Trophoblast cell (in vitro differentiated cells and primary cell): ENCODE data around the gene NFS1.
A peak's percentile ranks its signal among the peaks of the same experiment; 100 is the strongest.

Source experiments
- DNase-seq, 2 donors: peaks; one replicate each; pipeline ENCODE4 v3.0.0-alpha.2; 2016
- H2AFZ ChIP-seq: 2 replicates; pipeline ENCODE4 v1.6.1; 2013; ENCODE audit warnings: low read length, moderate library complexity, mild to moderate bottlenecking; ENCODE audit not compliant: insufficient read depth, poor library complexity
- H2AK5ac ChIP-seq: 2 replicates; pipeline ENCODE4 v1.6.1; 2013; ENCODE audit warnings: mild to moderate bottlenecking, low read length
- H2BK120ac ChIP-seq: 2 replicates; pipeline ENCODE4 v1.6.1; 2013; ENCODE audit warnings: low read length, mild to moderate bottlenecking, moderate library complexity; ENCODE audit not compliant: insufficient read depth, poor library complexity
- H2BK12ac ChIP-seq: 2 replicates; pipeline ENCODE4 v1.6.1; 2013; ENCODE audit warnings: mild to moderate bottlenecking, low read length, moderate library complexity
- H2BK5ac ChIP-seq: 2 replicates; pipeline ENCODE4 v1.6.1; 2013; ENCODE audit warnings: low read length, low read depth, moderate library complexity, mild to moderate bottlenecking; ENCODE audit not compliant: poor library complexity
- H3K14ac ChIP-seq: 2 replicates; pipeline ENCODE4 v1.6.1; 2013; ENCODE audit warnings: mild to moderate bottlenecking, low read length
- H3K18ac ChIP-seq: 2 replicates; pipeline ENCODE4 v1.6.1; 2013; ENCODE audit warnings: mild to moderate bottlenecking, low read length
- H3K23ac ChIP-seq: 2 replicates; pipeline ENCODE4 v1.6.1; 2013; ENCODE audit warnings: low read length
- H3K27ac ChIP-seq: 2 replicates; pipeline ENCODE4 v1.5.1; 2013; ENCODE audit warnings: low read depth, mild to moderate bottlenecking, inconsistent platforms, low read length, moderate library complexity
- H3K27me3 ChIP-seq: 2 replicates; pipeline ENCODE4 v1.6.1; 2013; ENCODE audit warnings: inconsistent platforms, mild to moderate bottlenecking, low read length, moderate library complexity; ENCODE audit not compliant: insufficient read depth
- H3K36me3 ChIP-seq, 2 experiments: 1 replicate in 1 of 2; 2 replicates in 1 of 2; pipeline ENCODE4 v1.6.1; 2013; ENCODE audit warnings: low read length in 2 of 2, mild to moderate bottlenecking in 2 of 2, moderate library complexity in 1 of 2; ENCODE audit not compliant: insufficient read depth in 2 of 2, control insufficient read depth in 1 of 2
- H3K4ac ChIP-seq: 2 replicates; pipeline ENCODE4 v1.6.1; 2013; ENCODE audit warnings: low read depth, mild to moderate bottlenecking, low read length, moderate library complexity
- H3K4me1 ChIP-seq, 2 experiments: 1 replicate in 1 of 2; 2 replicates in 1 of 2; pipeline ENCODE4 v1.6.1; 2013; ENCODE audit warnings: low read length in 2 of 2, mild to moderate bottlenecking in 2 of 2, moderate library complexity in 1 of 2; ENCODE audit not compliant: insufficient read depth in 2 of 2, control insufficient read depth in 1 of 2
- H3K4me2 ChIP-seq: 2 replicates; pipeline ENCODE4 v1.6.1; 2013; ENCODE audit warnings: inconsistent platforms, mild to moderate bottlenecking, low read length, moderate library complexity
- H3K4me3 ChIP-seq: 2 replicates; pipeline ENCODE4 v1.5.1; 2013; ENCODE audit warnings: mild to moderate bottlenecking, low read depth, low read length, inconsistent platforms
- H3K79me1 ChIP-seq: one replicate; pipeline ENCODE4 v1.6.1; 2013; ENCODE audit warnings: low read length
- H3K79me2 ChIP-seq: 2 replicates; pipeline ENCODE4 v1.6.1; 2013; ENCODE audit warnings: low read length, mild to moderate bottlenecking; ENCODE audit not compliant: control insufficient read depth, insufficient read depth, poor library complexity
- H3K9ac ChIP-seq: 2 replicates; pipeline ENCODE4 v1.6.1; 2013; ENCODE audit warnings: mild to moderate bottlenecking, low read length
- H3K9me3 ChIP-seq: 2 replicates; pipeline ENCODE4 v1.6.1; 2013; ENCODE audit warnings: low read depth, mild to moderate bottlenecking, control low read depth, inconsistent platforms, low read length; ENCODE audit not compliant: insufficient read depth
- H4K12ac ChIP-seq: 2 replicates; pipeline ENCODE4 v1.6.1; 2013; ENCODE audit warnings: low read depth, mild to moderate bottlenecking, low read length, moderate library complexity
- H4K8ac ChIP-seq: 2 replicates; pipeline ENCODE4 v1.6.1; 2013; ENCODE audit warnings: low read depth, mild to moderate bottlenecking, low read length, moderate library complexity
- H4K91ac ChIP-seq: one replicate; pipeline ENCODE4 v1.6.1; 2013; ENCODE audit warnings: low read depth, mild to moderate bottlenecking, low read length, moderate library complexity
- WGBS: extraction: QIAGEN DNeasy Blood & Tissue Kit; methylation state at CpG from one replicate; pipeline ENCODE4 v1.1.7; 2013; ENCODE audit warnings: missing lambda C conversion rate; ENCODE audit not compliant: insufficient read length, insufficient coverage; ENCODE audit errors: extremely low coverage; 5-methylcytosine and 5-hydroxymethylcytosine counted together

NFS1 gene

GRCh38 chr20:35731862-35732643 is 32.9 kb upstream of the NFS1 start:
- Histone ChIP-seq H3K9ac (no peak overlapping the region), H3K4me3 (no peak overlapping the region), H3K79me2 (peaks cover 8% of the 10 kb centered on the region), H3K23ac (no peak overlapping the region), H2BK12ac (no peak overlapping the region), H4K91ac (no peak overlapping the region), H2BK120ac (no peak overlapping the region), H3K36me3 (peaks cover 32 to 50% of the 10 kb centered on the region in 2 experiments), H4K12ac (no peak overlapping the region), H3K27ac (no peak overlapping the region), H3K18ac (no peak overlapping the region), H3K14ac (no peak overlapping the region), H2BK5ac (no peak overlapping the region), H3K79me1 (no peaks in the 10 kb centered on the region), H3K4me1 (no peaks in the 10 kb centered on the region), H3K4ac (peak overlapping the region; percentile 94), H2AK5ac (no peak overlapping the region), H3K4me2 (no peak overlapping the region), H2AFZ (no peak overlapping the region), H3K9me3 (no peaks in the 10 kb centered on the region), H4K8ac (no peak overlapping the region), H3K27me3 (no peaks in the 10 kb centered on the region)
- no peak for DNase-seq
- no CpG with 5 or more reads among the region's 24 CpGs for WGBS

- no CpG with 5 or more reads among the region's 2 CpGs for whole genome bisulfite sequencing
Measured at GRCh38 chr20:35731469-35731788, 32.3 kb upstream of the NFS1 start.

GRCh38 chr20:35730583-35731468 is 31.7 kb upstream of the NFS1 start:
- Histone ChIP-seq H3K14ac (no peak overlapping the region), H3K4ac (no peak overlapping the region), H4K8ac (no peak overlapping the region), H3K27me3 (no peaks in the 10 kb centered on the region), H2AFZ (no peak overlapping the region), H3K79me2 (peaks cover 5% of the 10 kb centered on the region), H3K18ac (no peak overlapping the region), H3K9me3 (no peaks in the 10 kb centered on the region), H3K4me1 (no peaks in the 10 kb centered on the region), H2AK5ac (no peak overlapping the region), H3K36me3 (peaks cover 37 to 51% of the 10 kb centered on the region in 2 experiments), H2BK12ac (no peak overlapping the region), H4K12ac (no peak overlapping the region), H4K91ac (no peak overlapping the region), H3K4me2 (no peak overlapping the region), H3K23ac (no peak overlapping the region), H3K4me3 (no peak overlapping the region), H2BK5ac (no peak overlapping the region), H2BK120ac (no peak overlapping the region), H3K27ac (no peak overlapping the region), H3K79me1 (no peaks in the 10 kb centered on the region), H3K9ac (no peak overlapping the region)
- no CpG with 5 or more reads among the region's 4 CpGs for WGBS
- DNase-seq, result no peak

More at GRCh38 chr20:35731469-35731788, 32.3 kb upstream of the NFS1 start:
- H3K4me1 ChIP-seq, result no peaks in the 10 kb centered on the region
- H3K4me2 ChIP-seq, result no peak overlapping the region
- H3K9me3 ChIP-seq, result no peaks in the 10 kb centered on the region
- no peak overlapping the region for H3K9ac ChIP-seq
- H3K79me1 ChIP-seq, result no peaks in the 10 kb centered on the region
- peaks cover 31 to 50% of the 10 kb centered on the region in 2 experiments for H3K36me3 ChIP-seq
- H4K12ac ChIP-seq, result no peak overlapping the region
- H3K27me3 ChIP-seq, result no peaks in the 10 kb centered on the region
- no peak overlapping the region for H4K91ac ChIP-seq
- no peak for DNase-seq
- peaks cover 5% of the 10 kb centered on the region for H3K79me2 ChIP-seq
- no peak overlapping the region for H2AK5ac ChIP-seq
- no peak overlapping the region for H2BK5ac ChIP-seq
- no peak overlapping the region for H3K4ac ChIP-seq
- no peak overlapping the region for H4K8ac ChIP-seq
- H3K27ac ChIP-seq, result no peak overlapping the region
- H3K14ac ChIP-seq, result no peak overlapping the region
- H2AFZ ChIP-seq, result no peak overlapping the region
- no peak overlapping the region for H3K23ac ChIP-seq
- H3K18ac ChIP-seq, result no peak overlapping the region
- H2BK12ac ChIP-seq, result no peak overlapping the region
- H2BK120ac ChIP-seq, result no peak overlapping the region
- no peak overlapping the region for H3K4me3 ChIP-seq

- no peaks in the 10 kb centered on the region for H3K27me3 ChIP-seq
Measured at GRCh38 chr20:35729836-35730582, 30.9 kb upstream of the NFS1 start.

More at GRCh38 chr20:35729836-35730582, 30.9 kb upstream of the NFS1 start:
- Histone ChIP-seq H3K9me3 (no peaks in the 10 kb centered on the region), H3K4me1 (no peaks in the 10 kb centered on the region), H3K4ac (no peak overlapping the region), H2BK12ac (no peak overlapping the region), H2BK5ac (no peak overlapping the region), H4K8ac (no peak overlapping the region), H4K12ac (no peak overlapping the region), H2AFZ (no peak overlapping the region), H3K79me1 (no peaks in the 10 kb centered on the region), H4K91ac (no peak overlapping the region), H3K14ac (no peak overlapping the region), H2AK5ac (no peak overlapping the region), H3K23ac (no peak overlapping the region), H2BK120ac (no peak overlapping the region), H3K9ac (no peak overlapping the region), H3K79me2 (peaks cover 7% of the 10 kb centered on the region), H3K4me3 (no peak overlapping the region), H3K36me3 (peaks cover 44 to 55% of the 10 kb centered on the region in 2 experiments), H3K4me2 (no peak overlapping the region), H3K18ac (no peak overlapping the region), H3K27ac (no peak overlapping the region)
- WGBS, result no CpG with 5 or more reads among the region's 2 CpGs
- DNase-seq, result no peak
